Prostate gland (tissue), 2 donors: ENCODE results near the gene SH2D4B.

Experiments
- CTCF ChIP-seq, 4 experiments: fragments of 200-600 bp in 2 of 4; fragments of 450-650 bp in 2 of 4; sonication (generic) in 2 of 4; IDR thresholded peaks; 1 replicate in 3 of 4; 2 replicates in 1 of 4; pipeline ENCODE4 v1.5.1; 2016 to 2019; ENCODE audit warnings: antibody characterized with exemption in 4 of 4, mild to moderate bottlenecking in 2 of 4, moderate library complexity in 2 of 4
- POLR2A ChIP-seq: fragments of 450-650 bp; IDR thresholded peaks from one replicate; pipeline ENCODE4 v1.6.1; 2016; ENCODE audit warnings: antibody characterized with exemption, mild to moderate bottlenecking
- POLR2AphosphoS5 ChIP-seq: sonication (generic); formaldehyde crosslinking; IDR thresholded peaks from one replicate; pipeline ENCODE4 v1.6.1; 2017; ENCODE audit warnings: antibody characterized with exemption

- TF ChIP-seq CTCF (IDR thresholded peaks at IDR 0.05), result no peak
- TF ChIP-seq POLR2A, result no peak
- no peak for TF ChIP-seq POLR2AphosphoS5
Measured at GRCh38 chr10:80501913-80502521, 35.7 kb upstream of the SH2D4B start.
